Endometrial microvascular endothelial cells (primary cell): Measurements from ENCODE around the gene SMYD3. TPM values are rescaled to one million over a fixed set of nuclear protein-coding genes. Genes with fewer than 3 reads are reported as not detected.

ENCODE experiments used
- in situ Hi-C: cut with HindIII; loops from 2 replicates; pipeline ENCODE4 v1.10.0; 2017; ENCODE audit warnings: low sequenced_read_pairs, low pct_unique_long_range_greater_than_20kb; ENCODE audit errors: inconsistent ontology term
- total RNA-seq: library from RNA; depleted of rRNA; stranded (reverse); fragments of >200 nt; gene quantifications from one replicate; pipeline ENCODE4 v1.2.3, GENCODE V29; 2015; ENCODE audit errors: inconsistent ontology term

The SMYD3 gene
- total RNA-seq, 1 donor from 2014 or later: 16.6 TPM

DNA sequence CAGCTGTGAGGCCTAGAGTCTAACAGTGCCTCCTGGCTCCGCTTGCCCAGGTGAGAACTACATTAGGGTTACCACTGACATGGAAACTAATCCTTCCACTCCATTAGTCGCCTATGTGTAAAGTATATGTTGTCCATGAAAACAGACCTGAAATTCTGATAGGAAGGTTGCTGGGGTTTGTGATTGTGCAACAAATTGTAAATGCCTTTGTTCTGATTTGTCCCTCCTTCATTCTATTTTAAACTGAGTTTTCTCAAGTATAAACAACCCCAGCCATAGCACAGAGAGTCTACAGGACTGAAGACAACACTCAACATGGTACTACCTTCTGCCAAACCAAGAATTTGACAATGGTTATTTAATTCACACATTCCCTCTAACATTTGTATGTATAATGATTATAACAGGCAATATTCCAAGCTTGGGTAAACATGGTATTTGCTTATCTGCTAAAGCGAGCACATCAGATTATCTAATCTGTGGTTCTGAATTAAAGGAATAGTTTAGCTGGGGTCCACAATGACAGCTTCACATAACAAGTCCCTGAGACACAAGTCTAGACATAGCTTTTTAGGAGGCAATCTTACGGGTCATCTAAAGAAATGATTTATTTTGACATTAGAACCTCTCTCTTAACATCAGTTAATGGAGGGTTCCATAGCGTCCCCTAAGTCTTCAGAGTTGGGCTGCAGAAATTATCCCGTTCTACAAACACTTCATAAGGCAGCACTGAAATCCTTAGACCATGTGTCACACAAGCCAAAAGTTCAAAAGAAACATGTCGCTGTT is 633.0 kb downstream of the SMYD3 start:
- in situ Hi-C loops: no loop called here

GRCh38 chr1:245873068-245873467 is 634.0 kb downstream of the SMYD3 start:
- in situ Hi-C loops: no loop called here

DNA sequence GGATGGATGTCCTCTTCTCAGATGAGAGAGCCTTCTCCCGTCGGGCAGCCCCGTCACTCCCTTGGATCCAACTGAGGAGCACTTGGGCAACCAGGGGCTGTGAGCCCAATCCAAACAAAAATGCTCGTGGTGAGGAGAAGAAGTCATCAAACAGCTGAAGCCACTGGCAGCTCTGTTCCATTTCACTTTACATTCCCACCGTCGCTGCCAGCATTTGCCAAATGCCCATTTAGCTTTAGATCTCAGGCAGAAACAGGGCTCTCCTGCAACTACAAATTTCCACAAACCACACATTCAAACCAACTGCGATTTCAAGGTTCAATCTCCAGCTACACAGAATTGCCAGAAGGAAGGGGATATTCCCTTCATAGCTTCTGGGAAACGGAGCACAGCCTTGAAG is 634.6 kb downstream of the SMYD3 start:
- in situ Hi-C loops: no loop called here

GRCh38 chr1:245871915-245872314 is 635.2 kb downstream of the SMYD3 start:
- in situ Hi-C loops: no loop called here

DNA sequence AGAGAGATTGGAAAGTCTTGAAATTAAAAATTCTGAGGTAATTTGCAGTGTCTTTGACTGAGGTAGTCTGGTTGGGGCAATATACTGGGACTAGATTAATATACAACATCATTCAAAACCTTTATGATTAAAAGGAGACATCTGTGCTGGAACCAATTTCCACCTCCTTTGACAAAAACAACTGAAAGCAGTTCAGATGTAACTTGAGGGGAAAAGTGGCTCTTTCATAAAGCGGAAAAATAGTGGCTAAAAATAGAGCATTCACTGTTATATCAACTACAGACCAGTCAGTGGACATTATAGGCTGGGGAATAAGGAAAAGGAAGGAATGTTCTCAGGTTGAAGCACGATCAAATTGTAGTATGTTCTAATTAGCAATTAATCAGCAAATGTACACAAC is 635.9 kb downstream of the SMYD3 start:
- in situ Hi-C loops: no loop called here

DNA sequence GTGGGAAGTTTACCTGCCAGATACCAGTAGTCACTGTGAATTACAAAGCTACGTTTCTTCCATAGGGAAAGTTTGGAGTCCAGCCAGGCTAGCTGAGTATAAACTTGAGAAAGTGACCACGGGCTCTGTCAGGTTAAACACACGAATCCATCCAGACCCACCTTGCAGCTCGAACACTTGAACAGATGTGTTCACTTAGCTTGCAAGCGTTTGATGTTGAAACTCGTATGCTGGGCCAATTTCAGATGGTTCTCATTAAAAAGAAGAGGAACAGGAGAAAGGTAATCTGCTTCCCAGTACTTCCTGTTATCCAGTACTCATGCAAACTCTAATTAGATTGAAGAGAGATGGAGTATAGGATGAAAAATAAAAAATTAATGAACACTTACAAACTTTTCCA is 636.4 kb downstream of the SMYD3 start:
- in situ Hi-C loops: no loop called here

DNA sequence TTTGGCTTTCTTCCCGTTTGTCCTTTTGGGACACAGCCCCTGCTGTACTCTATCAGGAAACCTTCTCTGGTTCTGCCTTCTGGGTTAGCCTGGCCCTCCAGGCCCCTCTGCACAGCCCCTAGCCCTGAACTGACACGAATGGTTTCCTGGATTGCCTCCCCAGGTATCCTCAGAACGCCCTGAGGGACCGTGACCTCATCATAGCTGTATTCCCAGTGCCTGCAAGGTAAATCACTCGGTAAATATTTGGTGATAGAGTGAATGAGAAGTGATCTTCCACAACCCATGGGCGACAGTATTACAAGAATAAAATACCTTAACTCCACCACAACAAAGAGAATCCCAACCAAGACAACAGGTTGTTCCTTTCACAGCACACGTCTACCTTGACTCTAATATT is 637.2 kb downstream of the SMYD3 start:
- in situ Hi-C loops: no loop called here

- in situ Hi-C loops: no loop called here
These were observed 639.3 kb downstream of the SMYD3 start for GRCh38 chr1:245867738-245868137.

DNA sequence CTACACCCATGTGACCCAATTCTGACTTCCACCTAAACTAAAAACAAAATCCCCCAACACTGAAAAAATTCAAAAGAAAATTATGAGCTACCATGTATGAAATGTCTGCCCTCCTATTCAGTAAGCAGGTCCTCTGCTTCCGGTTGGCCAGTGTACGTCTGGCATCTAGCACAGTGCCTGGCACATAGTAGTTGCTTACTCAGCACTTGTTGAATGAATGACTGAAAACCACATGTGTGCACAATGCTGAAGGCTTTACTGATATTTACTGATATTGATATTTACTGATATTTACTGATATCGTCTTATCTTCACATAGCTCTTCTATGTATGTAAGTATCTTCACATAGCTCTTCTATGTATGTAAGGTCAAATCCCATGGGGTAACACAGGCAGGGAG is 642.2 kb downstream of the SMYD3 start:
- in situ Hi-C loops: no loop called here

DNA sequence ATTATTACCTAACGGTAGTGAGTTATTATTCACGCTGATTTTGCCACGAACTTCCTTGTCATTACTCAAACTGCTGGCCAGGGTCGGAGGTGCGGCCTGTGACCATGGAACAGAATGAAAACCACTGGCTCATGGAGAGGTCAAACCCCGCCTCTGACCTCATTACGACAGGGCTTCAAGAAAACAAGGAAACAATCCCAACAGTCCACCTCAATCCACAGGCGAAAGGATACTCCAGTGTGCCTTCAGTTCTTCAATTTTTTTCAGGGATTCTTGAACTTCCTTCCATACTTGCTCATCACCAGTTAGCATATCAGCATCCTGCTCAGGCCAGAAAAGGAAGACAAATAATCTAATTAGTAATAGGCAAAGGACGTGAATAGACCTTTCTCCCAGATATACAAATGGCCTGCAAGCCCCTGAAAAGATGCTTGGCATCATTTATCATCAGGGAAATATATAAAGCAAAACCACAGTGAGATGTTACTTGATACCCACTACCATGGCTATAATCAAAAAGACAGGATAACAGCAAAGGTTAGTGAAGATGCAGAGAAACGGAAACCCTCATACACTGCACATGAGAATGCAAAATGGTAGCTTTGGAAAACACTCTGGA is 643.4 kb downstream of the SMYD3 start:
- in situ Hi-C loops: no loop called here

DNA sequence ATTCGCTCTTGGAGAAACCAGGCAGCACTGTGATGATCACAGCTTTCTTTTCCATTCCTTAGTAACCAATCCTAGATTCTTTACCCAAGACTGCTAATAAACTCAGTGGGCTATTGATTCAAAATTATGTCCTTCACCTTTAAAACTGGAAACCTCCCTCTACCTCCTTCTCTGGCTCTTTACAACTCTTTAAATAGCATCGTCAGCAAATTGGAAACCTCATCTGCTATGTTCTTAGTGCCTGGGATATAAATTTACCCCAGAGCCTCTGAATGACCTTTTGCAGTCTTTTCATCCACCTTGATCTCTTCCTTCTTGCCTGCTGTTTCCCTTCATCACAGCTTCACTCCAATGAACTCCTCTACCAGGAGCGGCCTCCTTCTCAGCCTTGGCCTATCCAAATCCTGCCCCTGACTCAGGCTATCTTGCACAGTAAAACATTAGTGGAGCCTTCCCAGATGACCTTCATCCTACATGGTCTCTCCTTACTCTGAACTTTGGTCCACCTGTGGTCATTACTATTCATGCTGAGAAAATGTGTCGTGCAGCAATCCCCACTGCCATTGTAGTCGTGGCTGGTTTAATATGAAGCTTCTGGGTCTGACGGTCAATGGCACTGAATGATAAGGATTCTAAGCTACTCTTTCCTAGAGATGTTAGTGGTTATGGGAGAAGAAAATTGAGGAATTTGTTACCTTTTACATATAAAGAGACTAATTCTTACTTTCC is 644.1 kb downstream of the SMYD3 start:
- in situ Hi-C loops: no loop called here

DNA sequence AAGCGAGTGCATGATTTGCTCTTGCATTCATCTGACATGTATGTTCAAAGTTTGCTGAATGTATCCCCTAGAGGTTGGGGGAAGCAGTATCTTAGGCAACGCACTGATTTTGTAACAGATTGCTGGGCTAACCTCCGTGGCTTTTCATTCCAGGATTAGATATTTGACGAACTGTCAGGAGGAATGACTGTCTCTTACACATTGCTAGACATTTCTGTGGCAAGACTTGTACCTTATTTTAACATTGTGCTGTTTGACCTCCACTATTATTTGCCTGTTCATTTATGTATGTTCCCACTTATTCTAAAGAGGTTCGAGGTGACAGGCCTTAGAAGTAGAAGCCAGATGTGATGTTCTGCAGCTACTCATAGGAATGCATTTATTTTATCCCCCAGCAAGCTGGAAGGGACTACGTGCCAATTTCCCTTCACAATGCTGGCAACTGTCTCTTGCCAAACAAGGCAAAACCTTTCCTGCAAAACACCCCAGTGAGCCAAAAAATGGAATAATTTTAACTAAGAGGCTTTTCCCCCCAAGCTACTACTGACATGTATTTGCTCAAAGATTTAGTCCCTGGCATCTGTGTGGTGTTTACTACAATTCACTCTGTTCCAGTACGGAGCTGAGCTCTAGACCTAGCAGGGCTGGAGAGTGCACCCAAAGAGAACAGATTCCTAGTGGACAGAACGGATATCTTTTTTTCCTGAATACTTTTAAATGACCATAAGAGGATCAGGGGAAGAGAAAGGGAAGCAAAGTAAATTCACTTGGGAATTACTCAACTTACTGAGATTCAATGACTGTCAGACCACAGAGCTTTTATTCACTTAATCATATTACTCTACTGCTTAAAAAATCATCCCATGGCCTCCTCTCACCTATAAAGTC is 646.2 kb downstream of the SMYD3 start:
- in situ Hi-C loops: no loop called here

DNA sequence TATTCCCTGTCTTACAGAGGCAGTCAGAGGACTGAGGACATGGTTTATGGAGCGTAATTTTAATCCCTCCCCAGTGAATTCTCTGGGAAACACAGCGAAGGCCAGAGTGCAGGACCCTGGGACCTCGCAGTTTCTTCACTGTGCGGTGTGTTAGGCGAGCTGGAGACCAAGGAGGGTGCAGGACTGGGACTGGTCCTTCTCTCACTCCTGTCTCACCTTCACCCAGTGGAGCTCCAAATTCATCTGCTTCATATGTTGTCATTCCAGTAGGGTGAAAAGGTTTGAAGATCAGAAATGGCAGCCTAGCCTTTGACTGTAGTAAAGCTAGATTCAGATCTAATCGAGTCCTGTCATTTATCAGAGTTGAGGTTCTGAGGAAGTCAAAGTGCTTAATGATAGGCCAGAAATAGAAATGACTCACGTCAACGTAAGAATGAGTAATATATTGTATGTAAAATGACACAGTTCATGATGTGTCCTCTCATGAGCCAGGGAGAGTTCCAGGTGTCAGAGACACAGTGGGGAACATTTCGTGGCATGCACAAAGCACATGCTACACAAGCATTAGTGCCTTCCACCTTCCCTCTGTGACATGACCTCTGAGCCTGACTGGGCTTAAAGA is 647.5 kb downstream of the SMYD3 start:
- in situ Hi-C loops: no loop called here

GRCh38 chr1:245858722-245859492 is 648.2 kb downstream of the SMYD3 start:
- in situ Hi-C loops: no loop called here

- in situ Hi-C loops: no loop called here
These were observed 648.9 kb downstream of the SMYD3 start for GRCh38 chr1:245858022-245858721.

GRCh38 chr1:245856944-245857531 is 650.0 kb downstream of the SMYD3 start:
- in situ Hi-C loops: no loop called here
